Heart left ventricle (tissue), 16 donors: ENCODE results near the gene PTGIS. TPM values are rescaled to one million over a fixed set of nuclear protein-coding genes. Genes with fewer than 3 reads are reported as not detected.
A peak's percentile ranks its signal among the peaks of the same experiment; 100 is the strongest.
"Not testable (repeated sequence)": the region's sequence is repeated elsewhere in the genome, so short reads cannot be mapped to it uniquely, and the experiment has no call there.

ENCODE experiments used
- ATAC-seq, 4 donors: fragments of 200-7000 bp; cut with Tn5 transposase; one replicate each; pipeline ENCODE4 v1.9.1; 2020 to 2022; ENCODE audit warnings: moderate library complexity in 4 of 4, mild to moderate bottlenecking in 3 of 4, moderate number of reproducible peaks in 1 of 4
- DNase-seq, 5 donors: peaks; one replicate each; pipeline ENCODE4 v3.0.0-alpha.2; 2020
- H3K27ac ChIP-seq, 12 donors: fragments of 200-600 bp; sonication (generic) in 4 of 12; one replicate each; pipeline versions ENCODE4 v1.5.0 to v1.8.0; 2016 to 2022; ENCODE audit warnings: mild to moderate bottlenecking in 2 of 12
- H3K27me3 ChIP-seq, 9 donors: fragments of 200-600 bp; sonication (generic) in 2 of 9; one replicate each; pipeline versions ENCODE4 v1.5.1 to v1.8.0; 2016 to 2022; ENCODE audit warnings: mild to moderate bottlenecking in 3 of 9
- H3K36me3 ChIP-seq, 9 donors: fragments of 200-600 bp; sonication (generic) in 2 of 9; one replicate each; pipeline versions ENCODE4 v1.5.0 to v1.8.0; 2018 to 2022; ENCODE audit warnings: mild to moderate bottlenecking in 2 of 9
- H3K4me1 ChIP-seq, 12 donors: fragments of 200-600 bp; sonication (generic) in 4 of 12; one replicate each; pipeline versions ENCODE4 v1.5.0 to v1.8.0; 2016 to 2022; ENCODE audit warnings: mild to moderate bottlenecking in 3 of 12
- H3K4me3 ChIP-seq, 12 donors: fragments of 200-600 bp; sonication (generic) in 4 of 12; one replicate each; pipeline versions ENCODE4 v1.5.0 to v1.8.0; 2017 to 2022; ENCODE audit warnings: mild to moderate bottlenecking in 9 of 12, moderate library complexity in 4 of 12
- H3K9me3 ChIP-seq, 12 donors: fragments of 200-600 bp; sonication (generic) in 4 of 12; one replicate each; pipeline versions ENCODE4 v1.5.0 to v1.8.0; 2016 to 2022; ENCODE audit warnings: mild to moderate bottlenecking in 1 of 12
- CTCF ChIP-seq, 12 donors: fragments of 200-600 bp; sonication (generic) in 4 of 12; IDR thresholded peaks; one replicate each; pipeline versions ENCODE4 v1.5.0 to v1.8.0; 2018 to 2022; ENCODE audit warnings: antibody characterized with exemption in 12 of 12, mild to moderate bottlenecking in 5 of 12
- POLR2A ChIP-seq, 2 donors: fragments of 450-650 bp; IDR thresholded peaks; one replicate each; pipeline ENCODE4 v1.6.1; 2017; ENCODE audit warnings: antibody characterized with exemption in 2 of 2, mild to moderate bottlenecking in 2 of 2, moderate library complexity in 2 of 2
- WGBS, 4 donors: extraction: QIAGEN DNeasy Blood & Tissue Kit in 2 of 4; methylation state at CpG; one replicate each; pipeline versions ENCODE4 v1.1.5 to v1.1.7; 2013 to 2018; 5-methylcytosine and 5-hydroxymethylcytosine counted together
- intact Hi-C, 10 donors: fragments of 100-400 bp; cut with DNase I; formaldehyde crosslinking; loops; one replicate each; pipeline versions ENCODE4 v1.11.1 to v1.14.2; 2022
- polyA plus RNA-seq, 2 donors: library from polyadenylated mRNA; stranded (reverse); fragments of 200-250 nt; gene quantifications; one replicate each; pipeline ENCODE4 v1.2.3, GENCODE V29; 2013
- total RNA-seq, 9 donors: library from RNA; depleted of rRNA in 2 of 9; stranded (reverse); fragments of >200 nt in 2 of 9; fragmentation: NEBNext Ultra II Directional in 3 of 9; extraction: Animal tissue kit (Norgen Biotek cat#: 25700) in 3 of 9; gene quantifications; one replicate each; pipeline versions ENCODE4 v1.1.0 to v1.2.4, GENCODE V29; 2016 to 2023
- donor health status: ischemic (EF 13 %, LVEDD 7.1; RV severe dilation, severe dysfunction).
- donor health status: healthy with polysubstance abuse.
- donor health status: DM: no; HTN: yes; CAD: no.
- donor health status: DM: no; HTN: no; CAD: no.
- donor health status: ischemic (EF 25% LVEDD 6.9; RV normal size, moderate dysfunction).
- donor health status: ischemic (EF 25% LVEDD 5.7; RV mildly dilated, moderate dysfunction).
- donor health status: healthy.
- donor health status: DM: yes; HTN: yes; CAD: no.
- donor health status: ischemic (EF 35%, LVEDD 5.7; RV mildly dilated, moderate dysfunction).
- donor health status: nonischemic (EF 11% LVEDD 7.7; RV severe dilation, severe dysfunction).
- donor health status: DM: yes; HTN: yes; CAD: no.
- donor health status: PGD.
- donor health status: ischemic (EF 29% LVEDD 5.4; RV normal size, mild dysfunction).
- donor health status: nonischemic (EF 23%, LVEDD 6.1; RV moderate dilation, normal function).

PTGIS gene
- total and polyA plus RNA-seq, 11 donors, result 5.3 to 95.2 (median 20.1) TPM

- Histone ChIP-seq H3K4me1 (peaks cover 0 to 40% (median 12%) of the 10 kb centered on the region in 12 donors), H3K9me3 (no peaks in the 10 kb centered on the region), H3K27ac (peak overlapping the region in 4 of 12 donors; percentile 3 to 61 (median 38)), H3K27me3 (no peaks in the 10 kb centered on the region), H3K4me3 (no peak overlapping the region), H3K36me3 (no peaks in the 10 kb centered on the region)
- ATAC-seq, result no peak
- DNase-seq, result no peak
- intact Hi-C loops, result loop anchor here in 9 of 10 donors (5.0 to 10.0 kb wide), 12 partner anchors 98 to 313 kb away; partner anchors contain the start of genes B4GALT5 (in 5 of the 9), SLC9A8 (in 2 of the 9) and SPATA2 (in 1 of the 9)
- TF ChIP-seq POLR2A (IDR thresholded peaks at IDR 0.05), result no peak
- 83 to 86% (median 84%) methylated on average over 13 of the region's 13 CpGs for WGBS, 4 donors
These were observed 46.6 kb upstream of the PTGIS start for GRCh38 chr20:49614338-49615050.

DNA sequence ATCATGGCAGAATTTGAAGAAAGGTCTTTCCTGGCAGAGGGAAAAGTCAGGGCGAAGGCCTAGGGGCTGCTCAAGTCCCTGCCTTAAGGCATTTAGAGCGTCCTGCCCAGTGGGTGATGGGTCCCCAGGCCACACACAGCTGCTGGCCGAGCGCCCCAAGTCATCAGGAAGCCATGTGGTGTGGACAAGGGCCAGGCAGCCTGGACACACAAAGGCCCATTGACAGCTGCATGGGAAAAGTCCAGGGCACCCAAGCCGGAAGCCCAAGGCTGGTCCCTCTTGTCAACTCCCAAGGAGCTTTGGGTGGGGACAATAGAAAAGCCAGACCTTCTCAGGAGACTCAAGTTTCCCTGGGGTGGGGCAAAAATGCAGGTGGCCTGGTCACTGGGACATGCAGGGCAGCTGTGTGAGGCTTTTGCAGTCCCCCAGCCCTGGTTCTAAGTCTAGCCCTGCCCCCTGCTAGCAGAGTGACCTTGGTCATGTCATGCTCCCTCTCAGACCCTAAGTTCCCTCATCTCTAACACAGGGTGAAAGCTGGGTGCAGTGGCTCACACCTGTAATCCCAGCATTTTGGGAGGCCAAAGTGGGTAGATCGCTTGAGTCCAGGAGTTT lies 44.3 kb upstream of the PTGIS start:
- peak overlapping the region in 9 of 12 donors; percentile 13 to 52 (median 45) for H3K27ac ChIP-seq
- ATAC-seq (peak; percentile 12 to 70 (median 42)), DNase-seq (peak in 4 of 5 donors; percentile 63 to 81 (median 69))
- no peaks in the 10 kb centered on the region for H3K36me3 ChIP-seq
- 47 to 74% (median 62%) methylated on average over 6 of the region's 6 CpGs for WGBS, 4 donors
- H3K9me3 ChIP-seq, result no peaks in the 10 kb centered on the region
- peaks cover 0 to 8% (median 0%) of the 10 kb centered on the region in 9 donors for H3K27me3 ChIP-seq
- TF ChIP-seq CTCF (IDR thresholded peaks at IDR 0.05) (no peak), POLR2A (IDR thresholded peaks at IDR 0.05) (no peak)
- intact Hi-C loops, result loop anchor here in 9 of 10 donors (1.0 to 10.0 kb wide), 13 partner anchors 100 to 315 kb away; partner anchors contain the start of genes B4GALT5 (in 5 of the 9), SLC9A8 (in 2 of the 9) and SPATA2 (in 1 of the 9)
- H3K4me3 ChIP-seq, result no peak overlapping the region
- peaks cover 0 to 44% (median 15%) of the 10 kb centered on the region in 12 donors for H3K4me1 ChIP-seq

DNA sequence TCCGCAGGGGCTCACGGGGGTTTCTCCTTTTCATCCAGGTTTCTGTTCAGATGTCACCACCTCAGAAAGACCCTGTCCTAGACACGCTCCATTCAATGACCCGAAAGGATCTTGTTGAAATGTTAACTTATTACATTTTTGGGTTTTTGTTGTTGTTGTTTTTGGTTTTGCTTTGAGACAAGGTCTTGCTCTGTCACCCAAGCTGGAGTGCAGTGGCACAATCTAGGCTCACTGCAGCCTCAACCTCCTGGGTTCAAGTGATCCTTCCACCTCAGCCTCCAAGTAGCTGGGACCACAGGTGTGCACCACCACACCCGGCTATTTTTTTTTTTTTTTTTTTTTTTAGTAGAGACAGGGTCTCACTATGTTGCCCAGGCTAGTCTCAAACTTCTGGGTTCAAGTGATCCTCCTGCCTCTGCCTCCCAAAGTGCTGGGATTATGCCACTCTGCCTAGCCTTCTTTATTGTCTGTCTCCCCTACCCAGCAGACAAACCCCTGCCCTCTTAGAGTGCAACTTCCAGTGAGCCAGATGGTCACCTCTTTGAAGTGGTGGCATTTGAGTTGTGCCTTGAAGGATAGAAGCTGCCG lies 43.7 kb upstream of the PTGIS start:
- Histone ChIP-seq H3K27ac (peak overlapping the region in 8 of 12 donors; percentile 13 to 52 (median 40)), H3K4me1 (peaks cover 0 to 44% (median 15%) of the 10 kb centered on the region in 12 donors), H3K4me3 (peak overlapping the region in 7 of 12 donors; percentile 3 to 34 (median 12))
- intact Hi-C loops, result loop anchor here (1.0 to 10.0 kb wide), 21 partner anchors 101 to 317 kb away; partner anchors contain the start of genes B4GALT5 (in 5 of the 10), SLC9A8 (in 2 of the 10) and SPATA2 (in 1 of the 10)
- H3K9me3 ChIP-seq, ATAC-seq, DNase-seq, H3K36me3 ChIP-seq, H3K27me3 ChIP-seq: not testable (repeated sequence)
- 57 to 73% (median 68%) methylated on average over 6 of the region's 6 CpGs for WGBS, 4 donors

DNA sequence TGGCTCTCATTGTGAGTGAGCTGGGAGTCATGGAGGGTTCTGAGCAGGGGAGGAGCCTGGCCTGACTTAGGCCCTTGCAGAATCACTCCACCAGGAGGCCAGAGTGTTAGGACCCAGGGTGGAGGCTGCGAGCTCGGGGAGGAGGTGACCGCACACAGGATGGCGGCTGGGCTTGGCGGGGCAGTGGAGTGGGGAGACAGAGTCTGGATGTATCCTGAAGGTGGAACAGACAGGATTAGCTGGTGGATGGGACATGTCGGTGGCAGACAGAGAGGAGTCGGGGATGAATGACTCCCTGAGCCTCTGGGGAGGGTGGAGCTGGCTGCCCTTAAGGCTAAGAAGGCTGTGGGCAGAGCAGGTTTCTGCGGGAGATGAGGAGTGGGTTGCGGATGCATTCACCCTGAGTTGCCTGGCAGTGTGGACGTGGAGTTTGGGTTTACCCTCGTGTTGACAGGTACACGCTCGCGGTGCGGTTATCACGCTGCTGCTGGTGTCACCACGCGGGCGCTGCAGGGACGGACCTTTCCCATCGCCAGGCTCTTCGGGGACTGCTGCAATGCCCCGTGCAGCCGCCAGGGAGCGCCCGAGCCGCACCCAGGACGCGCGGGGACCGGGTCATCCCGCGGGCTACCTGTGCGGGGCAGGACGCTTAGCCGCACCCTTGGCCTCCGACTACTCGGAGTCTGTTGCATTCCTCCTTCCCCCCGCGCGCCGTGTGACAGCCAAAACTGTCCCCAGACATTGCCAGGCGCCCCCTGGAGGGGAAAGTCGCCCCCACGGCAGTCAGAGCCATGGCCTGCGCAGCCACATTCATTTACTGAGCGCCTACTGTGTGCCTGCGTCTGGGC lies 43.0 kb upstream of the PTGIS start:
- TF ChIP-seq CTCF (IDR thresholded peaks at IDR 0.05) (peak in 11 of 12 donors; percentile 97 to 100 (median 100)), POLR2A (IDR thresholded peaks at IDR 0.05) (no peak)
- no peaks in the 10 kb centered on the region for H3K36me3 ChIP-seq
- 14 to 47% (median 15%) methylated on average over 11 to 48 of the region's 48 CpGs for WGBS, 4 donors
- H3K27me3 ChIP-seq, result peaks cover 0 to 8% (median 0%) of the 10 kb centered on the region in 9 donors
- peak overlapping the region in 8 of 12 donors; percentile 3 to 34 (median 16) for H3K4me3 ChIP-seq
- peak in 3 of 4 donors; percentile 69 to 75 (median 71) for ATAC-seq
- H3K4me1 ChIP-seq, result peaks cover 0 to 40% (median 14%) of the 10 kb centered on the region in 12 donors
- no peaks in the 10 kb centered on the region for H3K9me3 ChIP-seq
- intact Hi-C loops, result loop anchor here (1.0 to 10.0 kb wide), 20 partner anchors 101 to 318 kb away; partner anchors contain the start of genes B4GALT5 (in 5 of the 10), SLC9A8 (in 2 of the 10) and SPATA2 (in 1 of the 10)
- DNase-seq, result peak; percentile 62 to 89 (median 75)
- peak overlapping the region in 2 of 12 donors; percentile 34 to 52 for H3K27ac ChIP-seq
